ENCODE data around the gene HDDC3. TPM values are rescaled to one million over a fixed set of nuclear protein-coding genes. Genes with fewer than 3 reads are reported as not detected.

Gene HDDC3
- total RNA-seq, 1 experiment from 2014 or later, result 18.5 TPM

GRCh38 chr15:90883526-90883975 lies 48.8 kb downstream of the HDDC3 start:
- DNase-seq (no peak), ATAC-seq (no peak)
- Histone ChIP-seq H3K4me2 (ENCODE audit: low read length) (no peak overlapping the region), H3K4me1 (ENCODE audit: insufficient read depth, low read length) (no peaks in the 10 kb centered on the region), H2AFZ (ENCODE audit: low read length) (no peak overlapping the region), H3K9me2 (replicated peaks; ENCODE audit: low read length) (no peaks in the 10 kb centered on the region), H3K36me3 (ENCODE audit: low read depth, low read length) (no peaks in the 10 kb centered on the region; the same call in none of the 2 replicates), H4K20me1 (ENCODE audit: low read length) (no peaks in the 10 kb centered on the region), H3K9me3 (ENCODE audit: low read length) (no peaks in the 10 kb centered on the region), H3K27me3 (ENCODE audit: low read length) (no peaks in the 10 kb centered on the region), H3K79me2 (ENCODE audit: low read length) (no peaks in the 10 kb centered on the region), H3K9ac (ENCODE audit: low read length) (no peak overlapping the region), H3F3A (ENCODE audit: low read length, unreplicated experiment) (no peaks in the 10 kb centered on the region), H3K4me3 (ENCODE audit: low read length) (no peak overlapping the region), H3K27ac (ENCODE audit: low read length) (no peak overlapping the region)
- POLR2A ChIA-PET (ENCODE audit: unreplicated experiment), result no interaction called here
- TF ChIP-seq CTCF (conservative IDR thresholded peaks at IDR 0.05; ENCODE audit: low read depth, low read length) (no peak), EZH2phosphoT487 (IDR thresholded peaks at IDR 0.05; ENCODE audit: borderline replicate concordance, low read length) (no peak), EZH2 (IDR thresholded peaks at IDR 0.05; ENCODE audit: low read length, unreplicated experiment) (no peak)
- CTCF ChIA-PET, result no interaction called here
- no TSS peak for BruUV-seq (replicated peaks)
- intact Hi-C loops (cut with micrococcal nuclease), result no loop called here

- no peak overlapping the region for H2AFZ ChIP-seq (ENCODE audit: low read length)
- H3K4me1 ChIP-seq (ENCODE audit: insufficient read depth, low read length), result no peaks in the 10 kb centered on the region
- H3K27me3 ChIP-seq (ENCODE audit: low read length), result no peaks in the 10 kb centered on the region
- peaks cover 2% of the 10 kb centered on the region for H3K36me3 ChIP-seq (ENCODE audit: low read depth, low read length)
- intact Hi-C loops (cut with micrococcal nuclease), result no loop called here
- ChIA-PET CTCF (no interaction called here), POLR2A (ENCODE audit: unreplicated experiment) (no interaction called here)
- no peak overlapping the region for H3K4me2 ChIP-seq (ENCODE audit: low read length)
- no peak overlapping the region for H3K27ac ChIP-seq (ENCODE audit: low read length)
- H3K4me3 ChIP-seq (ENCODE audit: low read length), result no peak overlapping the region
- H3K79me2 ChIP-seq (ENCODE audit: low read length), result no peaks in the 10 kb centered on the region
- no peak for ATAC-seq
- H3F3A ChIP-seq (ENCODE audit: low read length, unreplicated experiment), result no peaks in the 10 kb centered on the region
- H3K9me2 ChIP-seq (replicated peaks; ENCODE audit: low read length), result no peaks in the 10 kb centered on the region
- no peaks in the 10 kb centered on the region for H3K9me3 ChIP-seq (ENCODE audit: low read length)
- H4K20me1 ChIP-seq (ENCODE audit: low read length), result no peaks in the 10 kb centered on the region
- no peak overlapping the region for H3K9ac ChIP-seq (ENCODE audit: low read length)
- no peak for DNase-seq
- no peak for TF ChIP-seq EZH2phosphoT487 (IDR thresholded peaks at IDR 0.05; ENCODE audit: borderline replicate concordance, low read length)
- no peak for TF ChIP-seq CTCF (conservative IDR thresholded peaks at IDR 0.05; ENCODE audit: low read depth, low read length)
- TF ChIP-seq EZH2 (IDR thresholded peaks at IDR 0.05; ENCODE audit: low read length, unreplicated experiment), result no peak
- BruUV-seq (replicated peaks), result no TSS peak
These were observed 49.4 kb downstream of the HDDC3 start for GRCh38 chr15:90882781-90883525.

- TF ChIP-seq EZH2 (IDR thresholded peaks at IDR 0.05; ENCODE audit: low read length, unreplicated experiment), result no peak
- TF ChIP-seq EZH2phosphoT487 (IDR thresholded peaks at IDR 0.05; ENCODE audit: borderline replicate concordance, low read length), result no peak
- no peak for TF ChIP-seq CTCF (conservative IDR thresholded peaks at IDR 0.05; ENCODE audit: low read depth, low read length)
- H3K9me2 ChIP-seq (replicated peaks; ENCODE audit: low read length), result no peaks in the 10 kb centered on the region
- H3K79me2 ChIP-seq (ENCODE audit: low read length), result no peaks in the 10 kb centered on the region
- no peak overlapping the region for H3K9ac ChIP-seq (ENCODE audit: low read length)
- intact Hi-C loops (cut with micrococcal nuclease), result no loop called here
- H3K4me3 ChIP-seq (ENCODE audit: low read length), result no peak overlapping the region
- H2AFZ ChIP-seq (ENCODE audit: low read length), result no peak overlapping the region
- no peak overlapping the region for H3K4me2 ChIP-seq (ENCODE audit: low read length)
- TSS peak; percentile 23 for BruUV-seq (replicated peaks)
- no peak overlapping the region for H3K27ac ChIP-seq (ENCODE audit: low read length)
- ChIA-PET CTCF (no interaction called here), POLR2A (ENCODE audit: unreplicated experiment) (no interaction called here)
- DNase-seq (no peak), ATAC-seq (no peak)
- H3K4me1 ChIP-seq (ENCODE audit: insufficient read depth, low read length), result no peaks in the 10 kb centered on the region
- no peaks in the 10 kb centered on the region for H3K9me3 ChIP-seq (ENCODE audit: low read length)
- H3F3A ChIP-seq (ENCODE audit: low read length, unreplicated experiment), result no peaks in the 10 kb centered on the region
- no peaks in the 10 kb centered on the region for H3K27me3 ChIP-seq (ENCODE audit: low read length)
- peaks cover 3% of the 10 kb centered on the region for H3K36me3 ChIP-seq (ENCODE audit: low read depth, low read length)
- H4K20me1 ChIP-seq (ENCODE audit: low read length), result no peaks in the 10 kb centered on the region
These were observed 50.2 kb downstream of the HDDC3 start for GRCh38 chr15:90881978-90882721.
